ENCODE measurements around the gene NOC3L.

DNA sequence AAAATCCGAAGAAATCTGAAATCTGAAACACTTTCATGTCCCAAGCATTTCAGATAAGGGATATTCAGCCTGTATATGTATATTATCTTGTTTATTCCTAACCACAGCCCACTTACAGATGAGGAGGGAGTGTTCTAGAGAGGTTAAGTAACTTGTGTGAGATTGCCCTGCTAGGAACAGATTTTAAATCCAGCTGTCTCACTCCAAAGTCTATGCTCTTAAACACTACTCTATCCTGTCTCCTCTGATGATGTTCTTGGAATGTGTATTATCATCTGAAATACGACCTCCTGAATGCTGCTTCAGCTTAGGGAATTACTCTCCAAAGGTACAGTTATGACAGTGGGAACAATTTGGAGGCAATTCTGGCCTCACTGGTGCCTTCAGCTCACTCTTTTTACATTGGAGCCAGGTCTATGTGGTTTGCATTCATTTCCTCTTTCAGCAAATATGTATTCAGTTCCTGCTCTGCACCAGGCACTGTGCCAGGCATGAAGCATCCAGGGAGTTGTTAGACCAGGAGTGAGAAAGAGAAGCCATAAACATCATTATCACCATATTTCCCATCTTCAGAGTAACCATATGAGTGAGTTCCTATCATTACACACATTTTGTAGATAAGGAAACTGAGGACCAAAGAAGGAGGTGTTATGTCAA lies 70.2 kb downstream of the NOC3L start:
- TF ChIP-seq, protein P1, sequence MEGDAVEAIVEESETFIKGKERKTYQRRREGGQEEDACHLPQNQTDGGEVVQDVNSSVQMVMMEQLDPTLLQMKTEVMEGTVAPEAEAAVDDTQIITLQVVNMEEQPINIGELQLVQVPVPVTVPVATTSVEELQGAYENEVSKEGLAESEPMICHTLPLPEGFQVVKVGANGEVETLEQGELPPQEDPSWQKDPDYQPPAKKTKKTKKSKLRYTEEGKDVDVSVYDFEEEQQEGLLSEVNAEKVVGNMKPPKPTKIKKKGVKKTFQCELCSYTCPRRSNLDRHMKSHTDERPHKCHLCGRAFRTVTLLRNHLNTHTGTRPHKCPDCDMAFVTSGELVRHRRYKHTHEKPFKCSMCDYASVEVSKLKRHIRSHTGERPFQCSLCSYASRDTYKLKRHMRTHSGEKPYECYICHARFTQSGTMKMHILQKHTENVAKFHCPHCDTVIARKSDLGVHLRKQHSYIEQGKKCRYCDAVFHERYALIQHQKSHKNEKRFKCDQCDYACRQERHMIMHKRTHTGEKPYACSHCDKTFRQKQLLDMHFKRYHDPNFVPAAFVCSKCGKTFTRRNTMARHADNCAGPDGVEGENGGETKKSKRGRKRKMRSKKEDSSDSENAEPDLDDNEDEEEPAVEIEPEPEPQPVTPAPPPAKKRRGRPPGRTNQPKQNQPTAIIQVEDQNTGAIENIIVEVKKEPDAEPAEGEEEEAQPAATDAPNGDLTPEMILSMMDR (conservative IDR thresholded peaks at IDR 0.05; ENCODE audit: low read length), result no peak
- TF ChIP-seq EZH2phosphoT487 (IDR thresholded peaks at IDR 0.05; ENCODE audit: borderline replicate concordance, low read depth, low read length), result no peak
